ENCODE measurements around the gene TSPOAP1. TPM values are rescaled to one million over a fixed set of nuclear protein-coding genes. Genes with fewer than 3 reads are reported as not detected.

Gene TSPOAP1
- total RNA-seq, 2 donors from 2014 or later: 31.3 to 36.8 TPM

DNA sequence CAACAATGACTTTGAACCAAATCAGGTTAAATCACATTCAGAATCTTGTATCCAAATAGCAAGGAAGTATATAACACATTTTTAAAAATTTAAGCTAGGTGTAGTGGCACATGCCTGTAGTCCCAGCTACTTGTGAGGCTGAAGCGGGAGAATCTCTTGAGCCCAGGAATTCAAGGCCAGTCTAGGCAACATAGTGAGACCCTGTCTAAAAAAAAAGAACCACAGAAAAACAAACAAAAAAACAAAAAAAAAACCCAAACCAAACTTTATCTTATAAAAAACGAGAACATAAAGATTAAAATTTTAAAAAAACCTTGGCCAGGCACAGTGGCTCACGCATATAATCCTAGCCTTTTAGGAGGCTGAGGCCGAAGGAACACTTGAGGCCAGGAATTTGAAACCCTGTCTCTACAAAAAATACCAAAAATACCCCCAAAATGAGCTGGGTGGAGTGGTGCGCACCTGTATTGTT, 11.8 kb upstream of the TSPOAP1 start:
- Histone ChIP-seq H3K4me3 (ENCODE audit: low read length) (no peak overlapping the region), H3K36me3 (ENCODE audit: control insufficient read depth, insufficient read depth, low read length) (peaks cover 13% of the 10 kb centered on the region), H3K4me1 (ENCODE audit: control insufficient read depth, insufficient read depth, low read length) (peaks cover 6% of the 10 kb centered on the region), H3K9me3 (ENCODE audit: control insufficient read depth, low read length) (no peaks in the 10 kb centered on the region), H3K9ac (ENCODE audit: extremely low read depth, low read length, poor library complexity, severe bottlenecking) (no peak overlapping the region), H3K27ac (ENCODE audit: low read depth, low read length) (no peak overlapping the region), H3K27me3 (ENCODE audit: control insufficient read depth, insufficient read depth, low read length, poor library complexity, severe bottlenecking) (no peaks in the 10 kb centered on the region)
- WGBS, 2 experiments (ENCODE audit: insufficient coverage in 1 of 2, insufficient read length in 1 of 2): 83 to 86% methylated on average over 2 to 5 of the region's 5 CpGs
- no peak overlapping the region for H3K27ac Mint-ChIP-seq
- no peaks in the 10 kb centered on the region for H3K9me3 Mint-ChIP-seq
- peaks cover 26% of the 10 kb centered on the region for H3K4me1 Mint-ChIP-seq
- peaks cover 10% of the 10 kb centered on the region for H3K36me3 Mint-ChIP-seq (ENCODE audit: low read depth)
- DNase-seq: no peak
- TF ChIP-seq, protein P1, sequence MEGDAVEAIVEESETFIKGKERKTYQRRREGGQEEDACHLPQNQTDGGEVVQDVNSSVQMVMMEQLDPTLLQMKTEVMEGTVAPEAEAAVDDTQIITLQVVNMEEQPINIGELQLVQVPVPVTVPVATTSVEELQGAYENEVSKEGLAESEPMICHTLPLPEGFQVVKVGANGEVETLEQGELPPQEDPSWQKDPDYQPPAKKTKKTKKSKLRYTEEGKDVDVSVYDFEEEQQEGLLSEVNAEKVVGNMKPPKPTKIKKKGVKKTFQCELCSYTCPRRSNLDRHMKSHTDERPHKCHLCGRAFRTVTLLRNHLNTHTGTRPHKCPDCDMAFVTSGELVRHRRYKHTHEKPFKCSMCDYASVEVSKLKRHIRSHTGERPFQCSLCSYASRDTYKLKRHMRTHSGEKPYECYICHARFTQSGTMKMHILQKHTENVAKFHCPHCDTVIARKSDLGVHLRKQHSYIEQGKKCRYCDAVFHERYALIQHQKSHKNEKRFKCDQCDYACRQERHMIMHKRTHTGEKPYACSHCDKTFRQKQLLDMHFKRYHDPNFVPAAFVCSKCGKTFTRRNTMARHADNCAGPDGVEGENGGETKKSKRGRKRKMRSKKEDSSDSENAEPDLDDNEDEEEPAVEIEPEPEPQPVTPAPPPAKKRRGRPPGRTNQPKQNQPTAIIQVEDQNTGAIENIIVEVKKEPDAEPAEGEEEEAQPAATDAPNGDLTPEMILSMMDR (conservative IDR thresholded peaks at IDR 0.05): no peak
- no peaks in the 10 kb centered on the region for H3K27me3 Mint-ChIP-seq (ENCODE audit: insufficient read depth)
- no peak overlapping the region for H3K4me3 Mint-ChIP-seq

DNA sequence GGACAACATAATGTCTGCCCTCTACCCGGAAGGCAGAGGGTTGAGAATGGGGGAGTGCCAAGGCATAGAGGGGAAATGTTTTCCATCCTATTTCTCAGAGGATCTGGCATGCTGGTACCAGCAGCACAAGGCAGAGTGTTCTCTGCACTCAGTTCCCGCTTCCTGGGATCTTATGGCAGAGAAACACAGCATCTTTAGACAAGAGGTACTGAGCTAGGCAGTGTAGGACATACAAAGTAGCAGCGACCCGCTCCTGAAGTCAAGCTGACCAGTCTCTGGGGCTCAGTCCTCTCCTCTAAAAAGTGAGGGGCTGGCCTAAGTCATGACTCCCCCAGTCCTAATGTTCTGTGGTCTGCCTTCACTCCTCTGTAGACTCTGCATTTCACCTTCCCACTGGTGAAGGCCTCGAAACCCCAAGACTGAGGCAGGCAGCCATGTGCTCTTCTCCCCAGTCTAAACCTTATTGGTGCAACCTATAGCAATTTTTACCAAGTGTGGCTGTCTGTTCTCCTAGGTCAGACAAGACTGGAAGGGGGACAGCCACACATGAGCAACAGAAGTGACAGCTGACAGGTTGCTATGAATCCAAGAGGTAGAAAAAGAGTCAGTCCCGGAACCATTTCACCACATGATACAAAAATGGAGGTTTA, 11.3 kb upstream of the TSPOAP1 start:
- Mint-ChIP-seq H3K36me3 (ENCODE audit: low read depth) (peaks cover 5% of the 10 kb centered on the region), H3K4me3 (no peak overlapping the region), H3K27me3 (ENCODE audit: insufficient read depth) (no peaks in the 10 kb centered on the region), H3K9me3 (no peaks in the 10 kb centered on the region), H3K4me1 (peaks cover 26% of the 10 kb centered on the region), H3K27ac (no peak overlapping the region)
- TF ChIP-seq, protein P1 (conservative IDR thresholded peaks at IDR 0.05): no peak
- peaks cover 6% of the 10 kb centered on the region for H3K4me1 ChIP-seq (ENCODE audit: control insufficient read depth, insufficient read depth, low read length)
- H3K27ac ChIP-seq (ENCODE audit: low read depth, low read length): peak overlapping the region; percentile 60
- 91 to 96% methylated on average over 6 of the region's 6 CpGs for WGBS, 2 experiments (ENCODE audit: insufficient coverage in 1 of 2, insufficient read length in 1 of 2)
- no peak for DNase-seq
- H3K27me3 ChIP-seq (ENCODE audit: control insufficient read depth, insufficient read depth, low read length, poor library complexity, severe bottlenecking): no peaks in the 10 kb centered on the region
- H3K4me3 ChIP-seq (ENCODE audit: low read length): no peak overlapping the region
- peaks cover 7% of the 10 kb centered on the region for H3K36me3 ChIP-seq (ENCODE audit: control insufficient read depth, insufficient read depth, low read length)
- H3K9me3 ChIP-seq (ENCODE audit: control insufficient read depth, low read length): no peaks in the 10 kb centered on the region
- no peak overlapping the region for H3K9ac ChIP-seq (ENCODE audit: extremely low read depth, low read length, poor library complexity, severe bottlenecking)

DNA sequence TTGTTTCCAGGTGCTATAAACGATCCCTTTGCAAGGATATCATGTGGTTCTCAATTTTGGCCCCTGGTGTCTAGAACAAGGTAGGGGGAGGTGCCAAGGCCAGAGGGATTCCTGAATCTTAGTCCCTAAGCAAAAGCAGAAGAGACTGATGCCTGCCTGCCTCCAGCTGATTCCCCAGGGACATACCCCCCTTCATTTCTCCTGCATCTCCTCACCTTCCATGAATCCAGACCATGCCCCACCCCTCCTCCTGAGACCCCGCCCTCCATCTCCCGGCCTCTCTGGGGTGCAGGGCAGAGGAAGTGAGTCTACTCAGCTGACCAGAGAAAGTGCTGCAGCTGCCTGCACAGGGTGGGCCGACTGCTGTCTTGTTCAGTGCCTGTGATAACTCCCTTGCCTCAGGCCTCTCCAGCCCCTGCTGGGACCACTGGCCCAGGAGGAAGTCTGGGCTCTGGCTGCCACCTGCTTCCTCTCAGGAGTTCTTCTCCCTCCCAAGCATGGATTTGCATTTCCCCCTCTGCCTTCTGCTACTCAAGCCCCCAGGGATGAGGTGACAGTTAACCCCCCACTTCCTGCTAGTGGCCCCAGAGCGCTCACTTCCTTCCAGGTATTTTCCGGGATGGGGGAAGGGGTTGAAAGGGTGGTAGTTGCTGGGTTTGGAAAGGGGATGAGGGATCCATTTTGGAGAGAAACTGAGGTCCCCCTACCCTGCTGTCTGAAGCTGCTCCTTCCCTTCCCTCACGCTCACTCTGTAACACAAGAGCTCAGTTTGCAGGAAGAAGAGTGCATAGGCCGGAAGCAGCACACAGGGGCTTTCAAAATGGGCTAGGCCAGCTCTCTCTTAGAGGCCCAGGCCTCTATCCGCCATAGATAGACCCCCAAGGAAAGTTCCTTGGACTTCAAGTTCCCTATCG, 10.5 kb upstream of the TSPOAP1 start:
- peak; percentile 94 for DNase-seq
- WGBS, 2 experiments (ENCODE audit: insufficient coverage in 1 of 2, insufficient read length in 1 of 2): 61 to 77% methylated on average over 6 to 10 of the region's 10 CpGs
- Histone ChIP-seq H3K4me1 (ENCODE audit: control insufficient read depth, insufficient read depth, low read length) (peaks cover 6% of the 10 kb centered on the region), H3K9ac (ENCODE audit: extremely low read depth, low read length, poor library complexity, severe bottlenecking) (no peak overlapping the region), H3K36me3 (ENCODE audit: control insufficient read depth, insufficient read depth, low read length) (peaks cover 5% of the 10 kb centered on the region), H3K9me3 (ENCODE audit: control insufficient read depth, low read length) (no peaks in the 10 kb centered on the region), H3K4me3 (ENCODE audit: low read length) (no peak overlapping the region), H3K27me3 (ENCODE audit: control insufficient read depth, insufficient read depth, low read length, poor library complexity, severe bottlenecking) (no peaks in the 10 kb centered on the region), H3K27ac (ENCODE audit: low read depth, low read length) (peak overlapping the region; percentile 60)
- H3K36me3 Mint-ChIP-seq (ENCODE audit: low read depth): peaks cover 5% of the 10 kb centered on the region
- TF ChIP-seq, protein P1 (conservative IDR thresholded peaks at IDR 0.05): no peak
- no peaks in the 10 kb centered on the region for H3K9me3 Mint-ChIP-seq
- no peaks in the 10 kb centered on the region for H3K27me3 Mint-ChIP-seq (ENCODE audit: insufficient read depth)
- H3K4me1 Mint-ChIP-seq: peaks cover 26% of the 10 kb centered on the region
- H3K4me3 Mint-ChIP-seq: no peak overlapping the region
- no peak overlapping the region for H3K27ac Mint-ChIP-seq
